H9 (cell line): ENCODE measurements around the gene TLK2. TPM values are rescaled to one million over a fixed set of nuclear protein-coding genes. Genes with fewer than 3 reads are reported as not detected.

Experiments used
- DNase-seq: peaks from one replicate; pipeline ENCODE4 v3.0.0-alpha.2; 2017
- H2AFZ ChIP-seq: one replicate; pipeline ENCODE4 v1.6.1; 2013; ENCODE audit warnings: mild to moderate bottlenecking, low read length, control low read depth, moderate library complexity
- H2AK5ac ChIP-seq: 2 replicates; pipeline ENCODE4 v1.6.1; 2013; ENCODE audit warnings: low read length, control low read depth, mixed read lengths; ENCODE audit not compliant: insufficient read length
- H2BK120ac ChIP-seq: one replicate; pipeline ENCODE4 v1.6.1; 2013; ENCODE audit warnings: low read depth, mild to moderate bottlenecking, low read length, control low read depth, inconsistent platforms; ENCODE audit not compliant: poor library complexity, severe bottlenecking
- H2BK12ac ChIP-seq: 2 replicates; pipeline ENCODE4 v1.6.1; 2013; ENCODE audit warnings: low read length, control low read depth, mixed read lengths, low read depth; ENCODE audit not compliant: insufficient read length
- H2BK15ac ChIP-seq: 2 replicates; pipeline ENCODE4 v1.6.1; 2013; ENCODE audit warnings: low read depth, low read length, control low read depth
- H2BK20ac ChIP-seq: one replicate; pipeline ENCODE4 v1.6.1; 2013; ENCODE audit warnings: low read depth, mild to moderate bottlenecking, low read length, control low read depth, inconsistent platforms; ENCODE audit not compliant: poor library complexity, severe bottlenecking
- H2BK5ac ChIP-seq: 2 replicates; pipeline ENCODE4 v1.6.1; 2013; ENCODE audit warnings: low read length, control low read depth, mixed read lengths; ENCODE audit not compliant: insufficient read length
- H3K14ac ChIP-seq: 2 replicates; pipeline ENCODE4 v1.6.1; 2013; ENCODE audit warnings: low read length, control low read depth; ENCODE audit not compliant: insufficient read depth
- H3K18ac ChIP-seq: 2 replicates; pipeline ENCODE4 v1.6.1; 2013; ENCODE audit warnings: low read depth, mild to moderate bottlenecking, mixed read lengths, low read length, control low read depth; ENCODE audit not compliant: insufficient read length
- H3K23ac ChIP-seq: 2 replicates; pipeline ENCODE4 v1.6.1; 2013; ENCODE audit warnings: low read length, control low read depth, mixed read lengths, low read depth; ENCODE audit not compliant: insufficient read length
- H3K23me2 ChIP-seq: 2 replicates; pipeline ENCODE4 v1.6.1; 2013; ENCODE audit warnings: low read depth, mild to moderate bottlenecking, mixed read lengths, low read length, control low read depth; ENCODE audit not compliant: insufficient read length, poor library complexity, severe bottlenecking
- H3K27ac ChIP-seq: 2 replicates; pipeline ENCODE4 v1.5.1; 2013; ENCODE audit warnings: low read length, control low read depth, mixed read lengths, low read depth; ENCODE audit not compliant: insufficient read length
- H3K27me3 ChIP-seq: 2 replicates; pipeline ENCODE4 v1.6.1; 2013; ENCODE audit warnings: low read length, control low read depth, inconsistent platforms; ENCODE audit not compliant: insufficient read depth
- H3K4ac ChIP-seq: 2 replicates; pipeline ENCODE4 v1.6.1; 2013; ENCODE audit warnings: low read depth, mild to moderate bottlenecking, control low read depth, inconsistent platforms, low read length, moderate library complexity
- H3K4me1 ChIP-seq: 2 replicates; pipeline ENCODE4 v1.6.1; 2013; ENCODE audit warnings: low read length, control low read depth, inconsistent platforms; ENCODE audit not compliant: insufficient read depth
- H3K4me2 ChIP-seq: 2 replicates; pipeline ENCODE4 v1.6.1; 2013; ENCODE audit warnings: low read length, control low read depth, mixed read lengths; ENCODE audit not compliant: insufficient read length, insufficient read depth
- H3K56ac ChIP-seq: 2 replicates; pipeline ENCODE4 v1.6.1; 2013; ENCODE audit warnings: low read depth, mild to moderate bottlenecking, mixed read lengths, low read length, control low read depth; ENCODE audit not compliant: insufficient read length
- H3K79me1 ChIP-seq: 2 replicates; pipeline ENCODE4 v1.6.1; 2013; ENCODE audit warnings: low read depth, mild to moderate bottlenecking, moderate library complexity, low read length, control low read depth, inconsistent platforms; ENCODE audit not compliant: insufficient read depth, poor library complexity, severe bottlenecking
- H3K79me2 ChIP-seq: 2 replicates; pipeline ENCODE4 v1.6.1; 2013; ENCODE audit warnings: low read length, control low read depth, inconsistent platforms; ENCODE audit not compliant: insufficient read depth
- H3K9ac ChIP-seq: 2 replicates; pipeline ENCODE4 v1.6.1; 2013; ENCODE audit warnings: low read length, control low read depth, mixed read lengths; ENCODE audit not compliant: insufficient read length; ENCODE audit errors: extremely low read depth
- H3K9me3 ChIP-seq: one replicate; pipeline ENCODE4 v1.6.1; 2013; ENCODE audit warnings: low read depth, low read length, inconsistent platforms; ENCODE audit not compliant: control insufficient read depth
- H3T11ph ChIP-seq: one replicate; pipeline ENCODE4 v1.6.1; 2013; ENCODE audit warnings: mild to moderate bottlenecking, low read length, control low read depth, inconsistent platforms
- H4K20me1 ChIP-seq: one replicate; pipeline ENCODE4 v1.6.1; 2013; ENCODE audit not compliant: control insufficient read depth, insufficient read length, insufficient read depth
- H4K5ac ChIP-seq: 2 replicates; pipeline ENCODE4 v1.6.1; 2013; ENCODE audit warnings: low read depth, mild to moderate bottlenecking, mixed read lengths, low read length, control low read depth; ENCODE audit not compliant: insufficient read length
- H4K8ac ChIP-seq: replicated peaks from 2 replicates; pipeline ENCODE4 v1.6.1; 2013; ENCODE audit warnings: low read length, control low read depth, mixed read lengths, low read depth; ENCODE audit not compliant: insufficient read length
- H4K91ac ChIP-seq: 2 replicates; pipeline ENCODE4 v1.6.1; 2013; ENCODE audit warnings: low read depth, mild to moderate bottlenecking, moderate library complexity, mixed read lengths, low read length, control low read depth; ENCODE audit not compliant: insufficient read length
- H3K27ac Mint-ChIP-seq, 3 experiments: 2 replicates in 2 of 3; 3 replicates in 1 of 3; pipeline ENCODE4 v1.8.0; 2020 to 2021; ENCODE audit warnings: mixed read lengths in 3 of 3, mild to moderate bottlenecking in 1 of 3, moderate library complexity in 1 of 3
- H3K27me3 Mint-ChIP-seq: 2 replicates; pipeline ENCODE4 v1.8.0; 2021; ENCODE audit warnings: low read depth, mild to moderate bottlenecking, moderate library complexity, mixed read lengths
- H3K36me3 Mint-ChIP-seq, 3 experiments: 2 replicates in 2 of 3; 3 replicates in 1 of 3; pipeline ENCODE4 v1.8.0; 2020 to 2021; ENCODE audit warnings: low read depth in 3 of 3, mixed read lengths in 3 of 3; ENCODE audit not compliant: insufficient read depth in 1 of 3
- H3K4me1 Mint-ChIP-seq, 2 experiments: 2 replicates each; pipeline ENCODE4 v1.8.0; 2020; ENCODE audit warnings: mixed read lengths in 2 of 2
- H3K4me3 Mint-ChIP-seq, 2 experiments: 2 replicates in 1 of 2; 3 replicates in 1 of 2; pipeline ENCODE4 v1.8.0; 2020 to 2021; ENCODE audit warnings: mild to moderate bottlenecking in 2 of 2, mixed read lengths in 2 of 2, moderate library complexity in 1 of 2
- H3K9me3 Mint-ChIP-seq, 2 experiments: 2 replicates in 1 of 2; 3 replicates in 1 of 2; pipeline ENCODE4 v1.8.0; 2020; ENCODE audit warnings: mild to moderate bottlenecking in 2 of 2, mixed read lengths in 2 of 2, moderate library complexity in 1 of 2
- CTCF ChIP-seq: fragments of 200-600 bp; sonication (generic); conservative IDR thresholded peaks from 3 replicates; pipeline ENCODE4 v1.8.0; 2021; ENCODE audit warnings: antibody characterized with exemption, mild to moderate bottlenecking
- WGBS: extraction: QIAGEN DNeasy Blood & Tissue Kit; methylation state at CpG from one replicate; pipeline ENCODE4 v1.1.7; 2013; ENCODE audit warnings: missing lambda C conversion rate, low lambda C conversion rate, mixed read lengths; ENCODE audit not compliant: insufficient read length; ENCODE audit errors: extremely low coverage; 5-methylcytosine and 5-hydroxymethylcytosine counted together
- total RNA-seq: library from RNA; stranded (reverse); gene quantifications from 2 replicates; pipeline ENCODE4 v1.2.1, GENCODE V29; 2021

The TLK2 gene
- total RNA-seq, 1 experiment from 2014 or later: 63.7 TPM

- no peak for DNase-seq
- no peaks in the 10 kb centered on the region for H3K79me2 ChIP-seq
These were observed 179.1 kb downstream of the TLK2 start for GRCh38 chr17:62657690-62658089.

More at GRCh38 chr17:62657690-62658089, 179.1 kb downstream of the TLK2 start:
- Histone ChIP-seq H2AK5ac (no peak overlapping the region), H2BK20ac (no peak overlapping the region), H3T11ph (no peak overlapping the region), H2BK5ac (no peak overlapping the region), H3K23me2 (peaks cover 4% of the 10 kb centered on the region), H3K56ac (no peak overlapping the region), H4K8ac (no peak overlapping the region), H2AFZ (no peak overlapping the region), H3K9ac (no peak overlapping the region), H3K9me3 (no peaks in the 10 kb centered on the region), H3K4me2 (no peak overlapping the region), H3K27ac (no peak overlapping the region), H3K23ac (no peak overlapping the region), H3K4ac (no peak overlapping the region), H3K4me1 (no peaks in the 10 kb centered on the region; the same call in 1 of the 2 replicates), H3K18ac (no peak overlapping the region), H4K5ac (no peak overlapping the region), H3K27me3 (no peaks in the 10 kb centered on the region), H4K20me1 (no peaks in the 10 kb centered on the region), H3K14ac (no peak overlapping the region), H2BK120ac (no peak overlapping the region), H2BK15ac (no peak overlapping the region), H3K79me1 (no peaks in the 10 kb centered on the region), H2BK12ac (no peak overlapping the region), H4K91ac (no peak overlapping the region)
- no peak overlapping the region for H3K4me3 Mint-ChIP-seq
- no peak for TF ChIP-seq CTCF
- peaks cover 8 to 22% of the 10 kb centered on the region in 2 experiments for H3K4me1 Mint-ChIP-seq
- no CpG with 5 or more reads among the region's 9 CpGs for WGBS
- H3K9me3 Mint-ChIP-seq: peaks cover 9% of the 10 kb centered on the region in 2 experiments
- H3K27me3 Mint-ChIP-seq: peaks cover 1% of the 10 kb centered on the region; the same call in 1 of the 2 replicates
- H3K27ac Mint-ChIP-seq: peak overlapping the region in 2 of 3 experiments; percentile 16 to 78; a peak in 2 of 7 replicates
- H3K36me3 Mint-ChIP-seq: peaks cover 3 to 22% (median 12%) of the 10 kb centered on the region in 3 experiments
